NCI-H1417 (cell line): ENCODE measurements around the gene ALDH3B2.
"Not testable (repeated sequence)": the region's sequence is repeated elsewhere in the genome, so short reads cannot be mapped to it uniquely, and the experiment has no call there.

Experiments used
- DNase-seq, 3 experiments: peaks; one replicate each; lab custom pipeline; 2025; lab: John Stamatoyannopoulos, UW

ALDH3B2 gene

GRCh38 chr11:67685641-67686332 lies 11.4 kb upstream of the ALDH3B2 start:
- not testable (repeated sequence) for DNase-seq

GRCh38 chr11:67682126-67683034 lies 8.0 kb upstream of the ALDH3B2 start:
- peak in 2 of 3 experiments; percentile 66 to 83 for DNase-seq

DNA sequence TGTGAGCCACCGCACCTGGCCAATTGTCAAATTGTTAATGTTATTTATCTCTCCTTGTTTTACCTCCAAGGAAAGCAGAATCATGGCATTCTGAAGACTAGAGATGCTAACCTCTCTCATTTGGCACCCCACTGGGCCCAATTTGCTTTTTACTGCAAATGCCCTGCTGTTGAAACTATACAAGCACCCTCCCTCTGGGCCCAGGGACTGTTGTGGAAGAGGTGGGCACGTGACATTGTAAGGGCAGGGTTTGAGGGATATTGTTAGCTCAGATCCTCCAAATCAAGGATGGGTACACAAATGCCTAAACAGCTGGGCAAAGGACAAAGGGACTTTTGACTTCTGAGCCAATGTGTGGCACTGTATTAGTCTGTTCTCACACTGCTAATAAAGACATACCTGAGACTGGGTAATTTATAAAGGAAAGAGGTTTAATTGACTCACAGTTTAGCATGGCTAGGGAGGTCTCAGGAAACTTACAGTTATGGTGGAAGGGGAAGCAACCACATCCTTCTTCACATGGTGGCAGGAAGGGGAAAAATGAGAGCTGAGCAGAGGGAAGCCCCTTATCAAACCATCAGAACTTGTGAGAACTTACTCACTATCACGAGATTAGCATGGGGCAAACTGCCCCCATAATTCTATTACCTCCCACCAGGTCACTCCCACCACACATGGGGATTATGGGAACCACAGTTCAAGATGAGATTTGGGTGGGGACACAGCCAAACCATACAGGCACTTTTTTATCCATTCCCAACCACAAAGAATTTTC lies 6.5 kb upstream of the ALDH3B2 start:
- peak in 2 of 3 experiments; percentile 39 to 54 for DNase-seq

DNA sequence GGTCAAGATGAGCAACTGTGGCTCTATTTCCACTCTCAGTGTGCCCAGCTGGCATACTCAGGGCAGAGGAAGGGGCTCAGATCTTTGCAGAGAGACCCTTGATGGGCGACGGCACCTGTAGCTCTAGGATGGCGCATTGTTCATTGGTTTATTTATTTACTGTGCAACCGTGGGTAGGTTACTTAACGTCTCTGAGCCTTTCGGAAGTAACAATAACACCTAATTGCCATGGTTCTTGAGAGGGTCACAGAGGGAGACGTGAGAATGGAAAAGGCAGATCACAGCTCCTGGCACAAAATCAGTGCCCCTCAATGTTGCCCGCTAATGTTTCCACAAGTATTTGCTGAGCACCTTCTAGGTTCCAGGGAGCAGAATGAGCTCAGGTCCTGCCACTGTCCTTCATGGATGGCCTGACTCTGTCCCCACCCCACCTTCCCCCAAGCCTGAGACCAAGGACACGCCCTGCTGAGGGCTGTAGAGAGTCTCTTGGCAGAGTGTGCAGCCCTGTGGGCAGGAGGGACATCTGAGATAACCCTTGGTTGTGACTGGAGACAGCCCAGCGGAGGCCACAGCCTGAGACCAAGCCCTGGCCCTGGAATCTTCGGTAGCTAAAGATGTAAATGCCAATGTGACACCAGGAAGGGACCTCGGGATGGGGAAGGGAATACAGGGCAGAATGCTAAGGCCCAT lies 780 bp upstream of the ALDH3B2 start:
- no peak for DNase-seq

DNA sequence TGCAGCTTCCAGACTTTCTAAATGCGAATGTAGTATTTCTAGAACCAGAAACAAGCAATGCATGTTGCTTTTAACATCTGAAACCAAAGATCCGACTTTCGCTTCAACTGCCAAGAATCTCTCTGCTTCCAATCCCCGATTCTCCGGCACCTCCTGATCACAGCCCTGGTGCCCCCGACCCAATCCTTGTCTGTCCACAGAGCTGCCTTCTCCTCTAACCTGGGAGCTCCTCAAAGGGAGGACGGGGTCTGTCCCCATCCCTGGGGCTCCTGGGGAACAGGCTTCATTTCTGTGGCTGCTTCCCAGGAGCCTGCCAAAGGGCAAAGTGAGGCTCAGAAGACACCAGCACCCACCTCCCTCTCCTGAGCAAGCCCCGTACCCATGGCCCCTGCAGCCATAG lies 521 bp downstream of the ALDH3B2 start:
- DNase-seq, result no peak

- DNase-seq, result no peak
These were observed 1.1 kb downstream of the ALDH3B2 start for GRCh38 chr11:67673358-67673757.

DNA sequence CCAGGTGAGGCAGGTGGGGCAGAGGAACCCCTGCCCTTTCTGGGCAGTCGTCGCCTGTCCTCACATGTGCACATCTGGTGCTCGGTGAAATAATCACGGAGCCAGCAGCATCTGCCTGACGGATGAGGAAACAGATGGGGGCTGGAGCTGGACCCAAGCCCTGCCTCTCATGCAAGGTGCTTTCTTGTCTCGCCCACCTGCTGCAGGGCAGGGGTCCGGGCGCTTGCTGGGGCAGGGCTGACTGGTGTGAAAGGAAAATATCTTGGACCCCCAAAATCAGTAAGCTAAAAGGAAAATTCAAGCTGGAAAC lies 3.3 kb downstream of the ALDH3B2 start:
- DNase-seq, result no peak

GRCh38 chr11:67670316-67671210 lies 3.9 kb downstream of the ALDH3B2 start:
- DNase-seq, result no peak

GRCh38 chr11:67668192-67668551 lies 6.3 kb downstream of the ALDH3B2 start:
- DNase-seq, result no peak

DNA sequence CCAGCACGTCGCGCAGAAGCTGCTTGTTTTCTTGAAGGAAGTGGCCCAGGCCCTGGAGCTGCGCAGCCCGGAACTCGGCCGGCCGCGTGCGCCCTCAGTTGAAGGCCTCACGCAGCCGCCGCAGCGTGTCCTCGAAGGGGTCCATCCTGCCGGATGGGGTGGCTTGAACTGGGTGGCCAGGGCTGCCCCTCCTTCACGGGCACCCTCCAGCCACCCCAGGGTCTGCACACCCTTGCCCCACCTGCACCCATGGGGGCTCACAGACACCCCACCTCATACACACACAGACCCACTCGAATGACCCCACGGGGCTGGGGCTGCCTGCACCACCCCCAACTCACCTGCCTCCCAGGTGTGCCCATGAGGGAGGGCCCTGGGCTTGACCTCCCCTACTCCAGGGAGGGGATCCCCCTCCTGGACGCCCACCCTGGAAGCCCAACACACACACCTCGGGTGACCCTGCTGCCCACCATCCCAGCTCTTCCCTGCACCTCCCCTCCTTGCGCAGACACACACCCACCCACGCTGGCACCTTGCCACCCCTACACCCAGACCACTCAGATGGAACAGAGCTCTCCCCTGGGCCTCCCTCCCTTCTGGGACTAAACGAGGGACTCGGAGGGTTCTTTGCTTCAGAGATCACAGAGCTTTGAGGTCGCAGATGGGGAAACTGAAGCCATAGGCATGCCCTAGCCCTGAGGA lies 6.8 kb downstream of the ALDH3B2 start:
- no peak for DNase-seq

- DNase-seq, result no peak
These were observed 7.5 kb downstream of the ALDH3B2 start for GRCh38 chr11:67666676-67667489.

GRCh38 chr11:67666303-67666645 lies 8.1 kb downstream of the ALDH3B2 start:
- DNase-seq, result no peak

DNA sequence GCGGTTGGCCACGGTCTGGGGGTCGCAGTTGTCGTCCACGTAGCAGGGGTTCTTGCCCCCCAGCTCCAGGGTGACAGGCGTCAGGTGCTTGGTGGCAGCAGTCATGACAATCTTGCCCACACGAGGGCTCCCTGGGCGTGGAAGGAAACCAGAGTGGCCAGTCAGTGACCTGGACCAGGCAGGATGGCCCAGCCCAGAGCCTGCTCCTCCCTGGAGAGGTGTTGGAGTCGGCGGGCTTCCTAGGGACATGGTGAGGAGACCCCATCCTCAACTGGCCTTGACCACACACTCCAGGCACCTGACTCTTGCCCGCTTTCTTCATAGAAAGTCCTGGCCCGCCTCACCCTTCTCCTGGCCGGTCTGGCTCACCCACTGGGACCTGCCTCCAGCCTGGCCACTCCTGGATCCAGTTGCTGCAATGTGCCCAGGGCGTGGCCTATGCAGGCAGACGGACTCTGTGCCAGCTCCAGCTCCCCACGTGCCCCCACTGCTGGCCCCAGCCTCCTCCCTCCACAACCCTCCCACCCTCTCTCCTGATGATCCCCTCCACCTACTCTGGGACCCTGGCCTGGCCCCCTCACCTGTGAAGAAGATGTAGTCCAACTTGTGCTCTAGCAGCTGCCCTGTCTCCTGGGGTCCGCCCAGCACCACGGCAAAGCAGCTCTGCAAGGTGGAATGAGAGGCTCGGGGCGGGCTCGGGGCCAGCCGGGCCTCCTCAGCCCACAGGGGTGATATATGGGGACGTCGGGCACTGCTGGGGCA lies 8.7 kb downstream of the ALDH3B2 start:
- DNase-seq, result peak in 1 of 3 experiments; percentile 19

DNA sequence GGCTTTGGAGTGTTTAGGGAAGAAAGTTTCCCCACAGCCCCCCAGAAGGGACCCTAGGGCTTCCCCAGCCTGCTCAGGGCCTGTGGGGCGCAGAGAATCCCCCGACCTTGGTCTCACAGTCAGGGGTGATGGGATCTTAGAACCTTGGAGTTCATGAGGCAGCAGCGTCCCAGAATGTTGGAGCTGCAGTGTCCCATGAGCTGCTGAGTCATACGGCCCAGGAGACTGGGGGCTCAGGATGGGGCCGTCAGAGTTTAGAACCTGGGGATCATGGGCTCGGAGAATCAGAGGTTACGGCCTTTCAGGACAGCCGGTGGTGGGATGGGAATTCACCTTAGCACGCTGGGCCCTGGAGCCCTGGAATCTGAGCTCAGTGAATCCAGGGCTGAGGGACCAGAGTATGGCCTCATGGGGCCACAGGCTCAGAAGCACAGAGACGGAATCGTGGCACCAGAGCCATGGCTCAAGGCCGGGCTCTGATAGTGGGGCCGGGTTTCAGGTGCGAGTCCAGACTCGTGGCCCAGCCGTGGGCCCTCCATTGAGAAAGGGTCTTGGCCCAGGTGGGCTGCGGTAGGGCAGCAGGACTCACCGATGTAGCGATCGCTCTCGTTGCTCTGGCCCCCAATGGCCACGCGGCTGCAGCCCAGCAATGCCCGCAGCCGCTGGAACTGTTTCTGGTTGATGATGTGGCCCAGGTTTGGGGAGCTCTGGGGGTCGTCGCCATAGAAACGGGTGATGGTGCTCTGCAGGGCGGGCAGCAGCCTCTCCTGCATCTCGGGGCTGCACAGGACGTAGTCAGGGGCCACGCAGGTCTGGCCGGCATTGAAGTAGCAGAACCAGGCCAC lies 9.5 kb downstream of the ALDH3B2 start:
- no peak for DNase-seq

DNA sequence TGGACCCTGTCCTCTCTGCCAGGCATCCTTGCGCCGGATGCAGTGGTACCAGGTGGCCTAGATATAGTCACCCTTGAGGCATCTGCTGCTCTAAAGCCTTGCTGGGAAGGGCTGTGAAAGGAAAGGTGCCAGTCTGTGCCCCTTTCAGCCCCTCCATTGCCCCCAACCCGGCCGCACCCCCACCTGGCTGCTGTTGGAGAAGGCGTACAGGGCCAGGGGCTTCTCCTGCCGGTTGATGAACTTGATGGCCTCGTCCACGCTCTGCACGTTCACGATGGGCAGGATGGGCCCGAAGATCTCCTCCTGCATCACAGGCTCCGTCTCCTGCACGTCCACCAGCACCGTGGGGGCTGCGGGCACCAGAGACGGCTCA lies 10.2 kb downstream of the ALDH3B2 start:
- no peak for DNase-seq

DNA sequence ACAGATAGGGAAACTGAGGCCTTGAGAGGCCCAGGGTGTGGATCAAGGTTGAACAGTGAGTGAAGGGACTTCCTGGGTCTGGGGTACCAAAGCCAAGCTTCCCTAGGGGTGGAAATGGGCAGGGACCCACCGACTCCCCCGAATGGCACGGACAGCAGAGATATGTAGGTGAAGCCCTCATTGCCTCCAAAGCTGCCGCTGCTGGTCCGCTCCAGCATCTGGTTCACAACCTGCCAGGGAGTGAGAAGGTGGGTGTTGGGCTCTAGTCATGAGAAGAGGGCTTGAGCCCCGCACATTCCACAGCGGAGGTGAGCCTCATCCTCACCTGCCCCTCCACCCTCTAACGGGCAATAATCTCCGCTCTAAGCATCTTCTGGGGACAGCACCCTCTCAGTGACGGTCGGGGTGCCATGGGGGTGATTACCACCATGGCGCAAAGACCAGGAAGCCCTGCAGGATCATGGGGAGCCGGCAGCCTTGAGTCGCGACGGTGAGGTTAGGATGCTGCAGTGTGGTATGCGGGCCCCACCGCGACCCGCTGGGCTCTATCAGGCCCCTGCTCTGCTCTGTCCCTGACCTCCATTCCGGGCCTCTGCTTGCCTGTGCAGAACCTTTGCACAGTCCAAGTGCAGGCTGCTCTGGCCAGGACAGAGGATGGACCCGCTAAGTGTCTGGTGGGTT lies 10.8 kb downstream of the ALDH3B2 start:
- DNase-seq, result no peak

DNA sequence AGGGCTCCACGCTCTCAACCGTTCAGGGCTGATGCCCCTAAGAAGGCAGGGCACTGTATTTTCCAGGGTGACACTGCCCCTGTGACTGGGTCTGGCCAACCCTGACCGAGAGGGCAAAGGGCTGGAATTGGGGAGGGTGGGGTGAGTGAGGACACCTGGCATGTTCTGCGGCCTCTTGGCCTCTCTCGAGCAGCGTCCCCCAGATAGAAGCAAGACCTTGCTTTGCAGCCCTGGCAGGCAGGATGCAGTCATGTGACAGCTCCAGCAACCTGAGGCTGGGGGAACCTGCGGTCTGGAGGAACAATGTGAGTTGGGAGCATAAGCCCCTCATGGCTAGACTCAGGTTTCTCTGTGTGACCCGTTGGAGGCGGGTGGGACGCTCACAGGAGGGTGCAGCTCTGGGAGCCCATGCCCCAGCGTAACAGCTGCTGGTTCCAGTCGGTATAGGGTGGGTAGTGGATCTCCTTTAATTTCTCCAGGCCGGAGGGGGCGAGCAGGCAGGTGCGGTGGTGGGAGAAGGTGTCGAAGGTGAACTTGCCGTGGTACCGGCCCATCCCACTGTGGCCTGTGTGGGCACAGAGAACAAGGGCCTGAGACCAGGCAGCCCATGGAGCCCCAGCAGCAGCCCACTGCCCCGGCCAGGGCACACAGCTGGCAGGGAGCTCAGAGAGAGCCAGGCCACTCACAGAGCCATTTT lies 11.4 kb downstream of the ALDH3B2 start:
- no peak for DNase-seq
